ENCODE data around the gene NCKAP5.

Gene NCKAP5

DNA sequence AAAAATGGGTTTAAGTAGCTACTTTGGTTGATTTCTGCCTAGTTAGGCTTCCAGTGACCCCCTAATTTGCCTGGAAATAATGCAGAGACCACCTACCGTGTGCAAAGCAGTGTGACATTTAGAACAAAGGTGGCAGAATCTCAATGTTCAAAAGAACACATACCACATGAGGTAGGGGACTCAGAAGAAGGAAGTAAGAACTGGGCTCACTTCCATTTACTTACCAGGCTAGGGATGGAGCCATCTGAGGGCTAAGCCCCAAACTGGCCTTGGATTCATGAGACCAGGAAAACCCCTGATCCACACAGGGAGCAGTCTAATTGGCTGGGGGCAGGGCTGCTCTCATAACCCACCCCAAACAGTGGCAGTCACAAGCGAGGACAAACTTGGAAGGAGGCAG lies 190.7 kb downstream of the NCKAP5 start:
- DNase-seq (ENCODE audit: low read depth) = no peak
- TF ChIP-seq, protein P1, sequence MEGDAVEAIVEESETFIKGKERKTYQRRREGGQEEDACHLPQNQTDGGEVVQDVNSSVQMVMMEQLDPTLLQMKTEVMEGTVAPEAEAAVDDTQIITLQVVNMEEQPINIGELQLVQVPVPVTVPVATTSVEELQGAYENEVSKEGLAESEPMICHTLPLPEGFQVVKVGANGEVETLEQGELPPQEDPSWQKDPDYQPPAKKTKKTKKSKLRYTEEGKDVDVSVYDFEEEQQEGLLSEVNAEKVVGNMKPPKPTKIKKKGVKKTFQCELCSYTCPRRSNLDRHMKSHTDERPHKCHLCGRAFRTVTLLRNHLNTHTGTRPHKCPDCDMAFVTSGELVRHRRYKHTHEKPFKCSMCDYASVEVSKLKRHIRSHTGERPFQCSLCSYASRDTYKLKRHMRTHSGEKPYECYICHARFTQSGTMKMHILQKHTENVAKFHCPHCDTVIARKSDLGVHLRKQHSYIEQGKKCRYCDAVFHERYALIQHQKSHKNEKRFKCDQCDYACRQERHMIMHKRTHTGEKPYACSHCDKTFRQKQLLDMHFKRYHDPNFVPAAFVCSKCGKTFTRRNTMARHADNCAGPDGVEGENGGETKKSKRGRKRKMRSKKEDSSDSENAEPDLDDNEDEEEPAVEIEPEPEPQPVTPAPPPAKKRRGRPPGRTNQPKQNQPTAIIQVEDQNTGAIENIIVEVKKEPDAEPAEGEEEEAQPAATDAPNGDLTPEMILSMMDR (IDR thresholded peaks at IDR 0.05; ENCODE audit: control insufficient read depth, insufficient read depth, low read depth, low read length, missing control alignments) = no peak
- H3K4me3 ChIP-seq (ENCODE audit: control insufficient read depth, low read depth, low read length) = no peak overlapping the region

DNA sequence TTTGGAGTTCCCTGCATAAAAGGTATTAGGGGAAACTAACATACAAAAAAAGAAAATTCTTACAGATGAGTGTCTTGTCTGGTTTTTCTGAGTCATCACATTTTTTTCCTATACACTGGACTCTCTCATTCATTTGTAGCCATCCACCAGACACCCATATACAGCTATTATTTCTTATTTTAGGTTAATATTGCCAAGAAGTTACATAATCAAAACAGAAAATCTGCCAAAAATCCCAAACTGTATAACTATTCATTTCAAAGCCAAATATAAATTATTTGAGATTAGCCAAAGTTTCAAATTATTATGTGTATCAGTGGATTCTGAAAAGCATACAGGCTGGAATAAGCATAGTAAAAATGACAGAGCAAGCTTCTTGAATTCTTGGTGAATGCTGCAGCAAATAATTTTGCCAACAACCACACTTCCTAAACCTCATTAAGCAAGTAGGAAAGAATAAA lies 191.2 kb downstream of the NCKAP5 start:
- TF ChIP-seq, protein P1 (IDR thresholded peaks at IDR 0.05; ENCODE audit: control insufficient read depth, insufficient read depth, low read depth, low read length, missing control alignments) = no peak
- no peak for DNase-seq (ENCODE audit: low read depth)
- H3K4me3 ChIP-seq (ENCODE audit: control insufficient read depth, low read depth, low read length) = no peak overlapping the region

DNA sequence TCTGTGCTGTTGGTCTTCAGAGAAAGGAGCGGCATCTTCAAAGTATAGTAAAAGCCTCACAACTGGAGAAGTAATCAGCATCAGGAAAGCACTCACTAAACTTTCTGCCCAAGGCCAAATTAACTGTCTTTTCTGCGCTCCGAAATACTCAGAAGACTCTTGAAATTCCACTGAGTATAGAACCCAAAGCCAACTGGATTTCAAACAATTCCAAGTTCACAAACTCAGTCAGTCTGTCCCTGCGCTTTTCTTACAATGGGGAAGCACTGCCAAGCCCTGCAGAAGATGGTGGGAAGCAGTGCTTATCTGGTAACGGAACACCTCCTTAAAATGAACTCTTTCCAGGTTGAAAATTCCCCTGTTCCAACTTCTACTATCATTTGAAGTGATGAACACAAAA lies 193.5 kb downstream of the NCKAP5 start:
- H3K4me3 ChIP-seq (ENCODE audit: control insufficient read depth, low read depth, low read length) = no peak overlapping the region
- TF ChIP-seq, protein P1 (IDR thresholded peaks at IDR 0.05; ENCODE audit: control insufficient read depth, insufficient read depth, low read depth, low read length, missing control alignments) = no peak
- DNase-seq (ENCODE audit: low read depth) = no peak

DNA sequence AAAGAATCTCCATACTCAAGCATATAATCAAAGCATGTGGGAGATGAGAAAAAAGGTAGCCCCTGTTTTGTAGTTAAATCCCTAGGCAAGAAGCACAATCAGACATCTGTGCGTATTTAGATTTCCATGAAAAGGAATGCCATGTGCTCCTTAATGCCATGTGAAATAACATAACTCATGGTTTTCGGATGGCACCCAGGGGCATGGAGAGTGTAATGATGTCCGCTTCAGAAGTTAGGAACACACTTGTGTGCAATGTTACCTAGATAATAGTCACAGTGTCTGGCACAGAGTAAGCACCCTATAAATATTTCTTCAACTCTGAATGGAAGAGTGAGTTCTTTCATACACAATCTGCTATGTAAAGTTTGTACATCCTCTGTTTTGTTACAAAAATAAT lies 197.0 kb downstream of the NCKAP5 start:
- H3K4me3 ChIP-seq (ENCODE audit: control insufficient read depth, low read depth, low read length) = no peak overlapping the region
- no peak for DNase-seq (ENCODE audit: low read depth)
- TF ChIP-seq, protein P1 (IDR thresholded peaks at IDR 0.05; ENCODE audit: control insufficient read depth, insufficient read depth, low read depth, low read length, missing control alignments) = no peak

DNA sequence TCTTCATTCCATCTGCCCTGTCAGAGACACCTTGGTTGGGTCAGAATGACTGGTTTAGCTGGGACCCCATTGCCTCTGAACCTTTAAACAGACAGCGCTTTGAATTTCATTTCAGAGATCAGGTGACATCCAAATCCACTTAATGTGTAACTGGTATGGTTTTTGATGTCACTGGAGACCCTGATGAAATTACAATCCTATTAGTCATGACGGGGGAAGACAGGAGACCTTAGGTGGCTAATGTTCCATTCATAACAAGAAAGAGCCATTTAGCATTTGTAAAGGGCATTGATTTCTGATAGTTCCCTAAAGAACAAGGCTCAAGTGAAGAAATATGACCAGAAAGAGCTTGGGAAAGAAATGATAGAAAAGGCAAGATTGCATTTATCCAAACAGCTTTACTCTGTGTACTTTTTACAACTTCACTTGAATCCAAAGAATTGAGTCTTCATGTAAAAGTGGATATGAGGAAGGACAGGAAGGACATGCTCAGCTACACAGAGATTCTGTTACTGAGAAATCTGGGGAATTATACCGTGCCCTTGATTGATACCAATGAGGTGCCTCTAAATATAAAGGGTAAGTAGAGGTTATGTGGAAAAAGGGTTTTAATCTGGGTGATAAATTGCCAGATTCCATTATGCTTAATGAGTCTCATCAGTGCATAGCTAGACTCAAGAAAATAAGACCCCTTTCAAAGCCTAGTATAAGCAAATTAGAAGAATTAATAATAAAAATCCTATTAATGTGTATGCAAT lies 198.2 kb downstream of the NCKAP5 start:
- H3K4me3 ChIP-seq (ENCODE audit: control insufficient read depth, low read depth, low read length) = no peak overlapping the region
- DNase-seq (ENCODE audit: low read depth) = no peak
- TF ChIP-seq, protein P1 (IDR thresholded peaks at IDR 0.05; ENCODE audit: control insufficient read depth, insufficient read depth, low read depth, low read length, missing control alignments) = no peak

DNA sequence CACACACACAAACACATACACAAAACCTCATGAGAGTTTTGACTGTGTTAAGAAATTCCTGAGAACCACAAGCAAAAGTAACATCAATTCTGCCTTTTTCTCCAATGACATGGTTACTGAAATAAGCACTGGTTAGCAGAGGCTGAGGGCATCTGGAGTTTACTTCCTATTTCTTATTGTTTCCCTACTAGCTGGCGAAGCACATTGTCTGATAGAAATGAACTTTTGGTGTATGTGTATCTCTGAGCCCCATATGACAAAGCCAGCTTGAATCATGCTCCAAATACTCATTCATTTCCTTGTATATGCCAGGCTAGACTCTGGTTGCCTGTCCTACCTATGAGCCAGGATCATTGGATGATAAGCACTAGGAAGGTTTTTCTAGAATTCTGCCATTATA lies 203.1 kb downstream of the NCKAP5 start:
- no peak overlapping the region for H3K4me3 ChIP-seq (ENCODE audit: control insufficient read depth, low read depth, low read length)
- no peak for DNase-seq (ENCODE audit: low read depth)
- TF ChIP-seq, protein P1 (IDR thresholded peaks at IDR 0.05; ENCODE audit: control insufficient read depth, insufficient read depth, low read depth, low read length, missing control alignments) = no peak
